HepG2 (cell line): ENCODE results near the gene NPHP1. TPM values are rescaled to one million over a fixed set of nuclear protein-coding genes. Genes with fewer than 3 reads are reported as not detected.

Experiments
- ATAC-seq: fragments of 200-7000 bp; cut with Tn5 transposase; 3 replicates; pipeline ENCODE4 v1.9.1; 2020; ENCODE audit warnings: mild to moderate bottlenecking, moderate library complexity
- BruUV-seq: library from RNA; stranded (reverse); fragments of 400-500 nt; replicated peaks from 2 replicates; lab custom pipeline; 2021; lab: Mats Ljungman, UMichigan
- CTCF ChIA-PET: fragments of 300-600 bp; formaldehyde crosslinking; extraction: SDS; loops from one replicate; lab custom pipeline; 2021; ENCODE audit warnings: low total read pairs, inconsistent platforms, low intra/inter-chr PET ratio; lab: Yijun Ruan, JAX
- POLR2A ChIA-PET: fragments of 350-600 bp; sonication (Branson Sonifier 250); formaldehyde crosslinking; loops from one replicate; lab custom pipeline; 2020; ENCODE audit warnings: antibody characterized with exemption, inconsistent platforms; lab: Yijun Ruan, JAX
- DNase-seq: peaks from one replicate; pipeline ENCODE4 v3.0.0-alpha.2; 2015; ENCODE audit warnings: low spot score
- FAIRE-seq: peaks from 3 replicates; lab custom pipeline; 2011; peaks lifted over from hg19 to GRCh38; lab: Jason Lieb, UNC
- H2AFZ ChIP-seq: one replicate; pipeline ENCODE4 v1.6.1; 2011; ENCODE audit warnings: low read length, inconsistent platforms
- H3K27ac ChIP-seq: fragments of 300-600 bp; 3 replicates; pipeline ENCODE4 v1.8.0; 2011; ENCODE audit warnings: mixed run types, mild to moderate bottlenecking, mixed read lengths, low read length, inconsistent platforms; ENCODE audit not compliant: insufficient read depth; ENCODE audit errors: extremely low read length
- H3K27me3 ChIP-seq, 2 experiments: fragments of 200-600 bp in 1 of 2; 2 replicates in 1 of 2; 3 replicates in 1 of 2; pipeline versions ENCODE4 v1.6.0 to v1.8.0; 2011; ENCODE audit warnings: low read length in 2 of 2, mild to moderate bottlenecking in 2 of 2, moderate library complexity in 2 of 2, inconsistent platforms in 1 of 2; ENCODE audit not compliant: insufficient read depth in 2 of 2, control insufficient read depth in 1 of 2
- H3K36me3 ChIP-seq, 2 experiments: fragments of 200-600 bp in 1 of 2; replicated peaks in 1 of 2; 2 replicates in 1 of 2; 3 replicates in 1 of 2; pipeline versions ENCODE4 v1.5.1 to v1.8.0; 2011; ENCODE audit warnings: low read length in 2 of 2, inconsistent platforms in 1 of 2; ENCODE audit not compliant: insufficient read depth in 2 of 2, control insufficient read depth in 1 of 2
- H3K4me1 ChIP-seq: 2 replicates; pipeline ENCODE4 v1.5.1; 2012; ENCODE audit warnings: low read length, inconsistent platforms; ENCODE audit not compliant: insufficient read depth
- H3K4me2 ChIP-seq: 2 replicates; pipeline ENCODE4 v1.6.0; 2011; ENCODE audit warnings: low read depth, low read length, inconsistent platforms
- H3K4me3 ChIP-seq, 3 experiments: fragments of 200-600 bp in 1 of 3; sonication (generic), shearing (Covaris generic) in 1 of 3; replicated peaks in 1 of 3; 2 replicates each; pipeline ENCODE4 v1.5.1; 2011 to 2016; ENCODE audit warnings: low read length in 3 of 3, inconsistent platforms in 2 of 3, low read depth in 2 of 3, mild to moderate bottlenecking in 2 of 3, control low read depth in 1 of 3, mixed read lengths in 1 of 3; ENCODE audit not compliant: insufficient read depth in 1 of 3
- H3K79me2 ChIP-seq: one replicate; pipeline ENCODE4 v1.6.1; 2011; ENCODE audit warnings: low read length, inconsistent platforms; ENCODE audit not compliant: insufficient read depth
- H3K9ac ChIP-seq: 2 replicates; pipeline ENCODE4 v1.6.0; 2011; ENCODE audit warnings: mild to moderate bottlenecking, low read depth, low read length, inconsistent platforms; ENCODE audit not compliant: insufficient read depth
- H3K9me3 ChIP-seq: 2 replicates; pipeline ENCODE4 v1.5.1; 2012; ENCODE audit warnings: mild to moderate bottlenecking, low read length
- H4K20me1 ChIP-seq: 2 replicates; pipeline ENCODE4 v1.6.0; 2011; ENCODE audit warnings: inconsistent platforms, mild to moderate bottlenecking, low read length, moderate library complexity; ENCODE audit not compliant: insufficient read depth
- ATF7 ChIP-seq, 2 experiments: fragments of 450-650 bp in 1 of 2; sonication (generic) in 1 of 2; formaldehyde crosslinking in 1 of 2; IDR thresholded peaks; 2 replicates each; pipeline versions ENCODE4 v1.4.0 to v1.6.1; 2016 to 2020; ENCODE audit warnings: antibody characterized with exemption in 1 of 2, mild to moderate bottlenecking in 1 of 2, missing genetic modification reagents in 1 of 2
- PHF5A ChIP-seq: IDR thresholded peaks from one replicate; pipeline ENCODE4 v1.6.1; 2018; ENCODE audit warnings: low read depth, missing genetic modification reagents; ENCODE audit not compliant: unreplicated experiment
- SRSF9 ChIP-seq: fragments of 200-400 bp; formaldehyde crosslinking; IDR thresholded peaks from 2 replicates; pipeline ENCODE4 v1.6.1; 2018; ENCODE audit warnings: borderline replicate concordance, mild to moderate bottlenecking, low read depth, low read length; ENCODE audit not compliant: insufficient read depth, poor library complexity, severe bottlenecking
- TRIM24 ChIP-seq: sonication (generic); formaldehyde crosslinking; IDR thresholded peaks from 2 replicates; pipeline ENCODE4 v1.8.0; 2022; ENCODE audit warnings: mild to moderate bottlenecking, missing genetic modification reagents
- ZIK1 ChIP-seq: sonication (generic); formaldehyde crosslinking; IDR thresholded peaks from 2 replicates; pipeline ENCODE4 v1.5.0; 2020; ENCODE audit warnings: mild to moderate bottlenecking, low read depth, missing genetic modification reagents, borderline replicate concordance
- ZMYM4 ChIP-seq: sonication (generic); formaldehyde crosslinking; IDR thresholded peaks from 2 replicates; pipeline ENCODE4 v1.8.1; 2023; ENCODE audit warnings: mild to moderate bottlenecking, missing genetic modification reagents
- ZNF296 ChIP-seq: sonication (generic); formaldehyde crosslinking; conservative IDR thresholded peaks from 2 replicates; pipeline ENCODE4 v1.5.0; 2020; ENCODE audit warnings: mild to moderate bottlenecking, missing genetic modification reagents
- ZNF660 ChIP-seq: sonication (generic); formaldehyde crosslinking; IDR thresholded peaks from 2 replicates; pipeline ENCODE4 v1.5.1; 2020; ENCODE audit warnings: mild to moderate bottlenecking, low read depth, missing genetic modification reagents, borderline replicate concordance
- ZSCAN12 ChIP-seq: sonication (generic); formaldehyde crosslinking; IDR thresholded peaks from 2 replicates; pipeline ENCODE4 v1.9.0; 2021; ENCODE audit warnings: mild to moderate bottlenecking, missing genetic modification reagents
- ZSCAN29 ChIP-seq: sonication (generic); formaldehyde crosslinking; conservative IDR thresholded peaks from 2 replicates; pipeline ENCODE4 v1.4.0; 2020; ENCODE audit warnings: mild to moderate bottlenecking, missing genetic modification reagents
- WGBS: methylation state at CpG from one replicate; pipeline ENCODE4 v1.1.6; 2017; ENCODE audit warnings: low lambda C conversion rate; 5-methylcytosine and 5-hydroxymethylcytosine counted together
- in situ Hi-C: cut with HindIII; loops from 2 replicates; pipeline ENCODE4 v1.10.0; 2017; ENCODE audit warnings: low pct_unique_long_range_greater_than_20kb; ENCODE audit not compliant: extremely low pct_ligation_motif_present
- intact Hi-C: fragments of 100-400 bp; cut with micrococcal nuclease; formaldehyde crosslinking; loops from one replicate; pipeline ENCODE4 v1.10.0; 2022; ENCODE audit not compliant: unreplicated experiment
- polyA plus RNA-seq, 8 experiments: library from polyadenylated mRNA; depleted of rRNA in 3 of 8; stranded (reverse) in 7 of 8; unstranded in 1 of 8; fragments of >200 nt; fragmentation: Illumina TruSeq in 4 of 8; extraction: Trizol in 4 of 8; gene quantifications; 2 replicates each; pipeline versions ENCODE4 v1.2.1 to v1.2.3, GENCODE V29; 2011 to 2016; ENCODE audit warnings: low read depth in 4 of 8, missing spikeins in 1 of 8, mixed read lengths in 1 of 8; ENCODE audit not compliant: insufficient read depth in 1 of 8
- total RNA-seq, 5 experiments: library from RNA; depleted of rRNA; stranded (reverse); fragments of >200 nt; fragmentation: Illumina TruSeq; extraction: Trizol; gene quantifications; 2 replicates each; pipeline ENCODE4 v1.2.3, GENCODE V29; 2016; ENCODE audit warnings: low read depth in 1 of 5
- TF ChIP-seq, protein P1 (sequence below): sonication (generic); formaldehyde crosslinking; IDR thresholded peaks from 2 replicates; pipeline ENCODE4 v1.5.1; 2020; ENCODE audit warnings: mild to moderate bottlenecking, missing genetic modification reagents

The NPHP1 gene
- total and polyA plus RNA-seq, 2 of the 13 experiments (the other 11 are each of a cell fraction or from before 2014, with no cell fraction given) = 2.7 to 4.8 TPM

DNA sequence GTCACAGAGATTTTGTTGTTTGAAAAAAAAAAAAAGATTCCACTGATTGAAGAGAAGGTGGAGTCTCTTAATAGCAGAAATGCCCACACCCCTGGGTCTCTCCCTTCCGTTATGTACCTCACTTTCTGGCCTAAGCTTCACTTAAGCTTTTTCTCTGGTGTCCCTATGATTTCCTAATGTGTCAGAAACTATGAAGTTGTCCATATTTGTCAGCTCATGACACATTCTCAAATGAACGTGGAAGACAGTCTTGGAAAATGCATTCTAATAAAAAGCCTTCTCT lies 83.8 kb downstream of the NPHP1 start (continued):
- TF ChIP-seq, protein P1, sequence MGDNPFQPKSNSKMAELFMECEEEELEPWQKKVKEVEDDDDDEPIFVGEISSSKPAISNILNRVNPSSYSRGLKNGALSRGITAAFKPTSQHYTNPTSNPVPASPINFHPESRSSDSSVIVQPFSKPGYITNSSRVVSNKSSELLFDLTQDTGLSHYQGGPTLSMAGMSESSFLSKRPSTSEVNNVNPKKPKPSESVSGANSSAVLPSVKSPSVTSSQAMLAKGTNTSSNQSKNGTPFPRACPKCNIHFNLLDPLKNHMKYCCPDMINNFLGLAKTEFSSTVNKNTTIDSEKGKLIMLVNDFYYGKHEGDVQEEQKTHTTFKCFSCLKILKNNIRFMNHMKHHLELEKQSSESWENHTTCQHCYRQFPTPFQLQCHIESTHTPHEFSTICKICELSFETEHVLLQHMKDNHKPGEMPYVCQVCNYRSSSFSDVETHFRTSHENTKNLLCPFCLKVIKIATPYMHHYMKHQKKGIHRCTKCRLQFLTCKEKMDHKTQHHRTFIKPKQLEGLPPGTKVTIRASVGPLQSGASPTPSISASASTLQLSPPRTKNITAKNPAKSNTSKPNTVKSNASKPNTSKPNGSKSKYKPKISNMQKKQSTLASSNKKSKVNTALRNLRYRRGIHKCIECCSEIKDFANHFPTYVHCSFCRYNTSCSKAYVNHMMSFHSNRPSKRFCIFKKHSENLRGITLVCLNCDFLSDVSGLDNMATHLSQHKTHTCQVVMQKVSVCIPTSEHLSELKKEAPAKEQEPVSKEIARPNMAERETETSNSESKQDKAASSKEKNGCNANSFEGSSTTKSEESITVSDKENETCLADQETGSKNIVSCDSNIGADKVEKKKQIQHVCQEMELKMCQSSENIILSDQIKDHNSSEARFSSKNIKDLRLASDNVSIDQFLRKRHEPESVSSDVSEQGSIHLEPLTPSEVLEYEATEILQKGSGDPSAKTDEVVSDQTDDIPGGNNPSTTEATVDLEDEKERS (CRISPR knock-in tag) = no peak
- no peak for TF ChIP-seq ZSCAN12
- TF ChIP-seq ZSCAN29 = no peak
- TF ChIP-seq PHF5A (CRISPR knock-in tag) = no peak
- no peak for TF ChIP-seq SRSF9
- no peak for TF ChIP-seq ZMYM4 (CRISPR knock-in tag)
- no peak for TF ChIP-seq TRIM24 (CRISPR knock-in tag)
- no peak for TF ChIP-seq ZIK1 (CRISPR knock-in tag)

DNA sequence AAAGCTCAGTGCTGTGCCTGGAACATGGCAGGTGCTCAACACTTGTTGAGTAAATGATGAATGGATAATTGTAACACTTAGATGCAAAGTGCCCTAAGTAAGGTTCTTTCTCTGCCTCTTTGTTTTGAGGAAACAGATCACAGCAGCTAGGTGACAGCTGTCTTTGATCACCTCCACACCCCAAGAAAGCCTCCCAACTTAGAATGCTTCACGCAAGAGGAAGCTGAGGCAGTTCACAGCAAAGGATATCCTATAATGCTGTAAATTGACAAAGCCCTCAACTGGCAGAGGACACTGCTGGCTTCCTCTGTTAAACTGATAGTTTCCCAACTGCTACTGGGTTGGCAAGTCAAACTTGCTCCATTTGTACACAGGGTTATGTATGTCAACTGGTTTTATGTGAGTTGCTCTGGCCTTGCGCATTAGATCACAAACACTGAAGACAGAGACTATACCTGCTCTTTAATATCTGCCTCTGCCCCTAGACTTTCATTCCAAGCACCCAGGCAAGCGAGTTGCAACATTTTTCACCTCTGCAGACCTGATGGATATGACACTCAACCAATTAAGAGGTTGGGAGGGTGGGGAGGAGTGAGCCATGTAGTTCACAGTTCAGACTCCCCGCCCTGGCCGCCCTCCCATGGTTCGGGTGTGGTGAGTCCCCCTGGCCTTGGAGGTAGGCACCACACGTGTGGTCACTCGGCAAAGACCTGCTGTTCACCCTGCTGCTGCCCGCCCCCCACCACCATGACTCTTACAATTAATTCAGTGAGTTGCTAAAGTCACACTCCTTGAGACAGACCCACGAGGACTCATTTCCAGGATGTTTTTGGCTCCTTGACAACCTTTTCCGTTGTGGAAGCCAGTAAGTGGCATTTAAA lies 84.4 kb downstream of the NPHP1 start:
- in situ Hi-C loops = no loop called here
- intact Hi-C loops = no loop called here
- no peak overlapping the region for H3K27ac ChIP-seq
- CTCF ChIA-PET = no interaction called here
- no peaks in the 10 kb centered on the region for H3K36me3 ChIP-seq
- H2AFZ ChIP-seq = no peak overlapping the region
- H3K79me2 ChIP-seq = no peaks in the 10 kb centered on the region
- H3K27me3 ChIP-seq = no peaks in the 10 kb centered on the region
- DNase-seq = no peak
- H3K4me2 ChIP-seq = no peak overlapping the region; the same call in 1 of the 2 replicates
- TF ChIP-seq ZNF660 = no peak
- TF ChIP-seq ATF7 (IDR thresholded peaks at IDR 0.05) = no peak
- no peak for TF ChIP-seq ATF7 (CRISPR knock-in tag; IDR thresholded peaks at IDR 0.05)
- TF ChIP-seq ZNF296 (CRISPR knock-in tag) = no peak
- TF ChIP-seq, all 625 proteins: peak for 0
- peak; percentile 39 for ATAC-seq
- Histone ChIP-seq H4K20me1 (no peaks in the 10 kb centered on the region), H3K9me3 (no peaks in the 10 kb centered on the region), H3K9ac (no peak overlapping the region), H3K4me3 (no peak overlapping the region), H3K4me1 (peaks cover 21% of the 10 kb centered on the region)
- 44% methylated on average over 11 of the region's 11 CpGs for WGBS
- BruUV-seq = no TSS peak
- FAIRE-seq = no peak
- POLR2A ChIA-PET = no interaction called here
